Common myeloid progenitor, CD34-positive (primary cell): ENCODE results near the gene DARS2.

Source experiments
- CTCF ChIA-PET: fragments of 350-600 bp; sonication (Branson Sonifier 250); formaldehyde crosslinking; loops from one replicate; lab custom pipeline; 2021; ENCODE audit warnings: antibody characterized with exemption; lab: Charles Lee
- POLR2A ChIA-PET: fragments of 350-600 bp; sonication (Branson Sonifier 250); formaldehyde crosslinking; loops from one replicate; lab custom pipeline; 2021; ENCODE audit warnings: antibody characterized with exemption; lab: Charles Lee
- DNase-seq, 3 donors: peaks; one replicate each; pipeline versions ENCODE4 v3.0.0 to v3.0.0-alpha.2; 2013
- H3K27ac ChIP-seq, 2 experiments: 1 replicate in 1 of 2; 2 replicates in 1 of 2; pipeline ENCODE4 v1.7.0; 2013; ENCODE audit warnings: inconsistent platforms in 2 of 2, low read length in 2 of 2, mild to moderate bottlenecking in 2 of 2, low read depth in 1 of 2, moderate library complexity in 1 of 2; ENCODE audit not compliant: severe bottlenecking in 2 of 2, insufficient read depth in 1 of 2, poor library complexity in 1 of 2
- H3K27me3 ChIP-seq, 5 experiments: replicated peaks in 2 of 5; 1 replicate in 3 of 5; 2 replicates in 2 of 5; pipeline versions ENCODE4 v1.6.1 to v1.7.0; 2013; ENCODE audit warnings: low read length in 4 of 5, mild to moderate bottlenecking in 2 of 5, moderate library complexity in 2 of 5, inconsistent platforms in 1 of 5; ENCODE audit not compliant: insufficient read depth in 5 of 5, control insufficient read depth in 4 of 5
- H3K36me3 ChIP-seq, 4 experiments: 1 replicate in 2 of 4; 2 replicates in 2 of 4; pipeline versions ENCODE4 v1.6.1 to v1.7.0; 2013; ENCODE audit warnings: low read length in 3 of 4, control low read depth in 1 of 4, mild to moderate bottlenecking in 1 of 4; ENCODE audit not compliant: control insufficient read depth in 4 of 4, insufficient read depth in 4 of 4
- H3K4me1 ChIP-seq, 4 experiments: 1 replicate in 3 of 4; 2 replicates in 1 of 4; pipeline versions ENCODE4 v1.6.1 to v1.7.1; 2013; ENCODE audit warnings: low read length in 3 of 4, mild to moderate bottlenecking in 3 of 4, control low read depth in 1 of 4, inconsistent platforms in 1 of 4, moderate library complexity in 1 of 4; ENCODE audit not compliant: control insufficient read depth in 4 of 4, insufficient read depth in 4 of 4; ENCODE audit errors: control extremely low read depth in 1 of 4
- H3K4me3 ChIP-seq, 7 experiments: 1 replicate in 4 of 7; 2 replicates in 3 of 7; pipeline versions ENCODE4 v1.5.1 to v1.7.0; 2013; ENCODE audit warnings: mild to moderate bottlenecking in 7 of 7, low read length in 6 of 7, moderate library complexity in 6 of 7, inconsistent platforms in 2 of 7, low read depth in 2 of 7, control low read depth in 1 of 7; ENCODE audit not compliant: insufficient read depth in 4 of 7, control insufficient read depth in 1 of 7; ENCODE audit errors: extremely low read depth in 1 of 7
- H3K9me3 ChIP-seq, 5 experiments: 1 replicate in 4 of 5; 2 replicates in 1 of 5; pipeline versions ENCODE4 v1.6.1 to v1.7.1; 2013; ENCODE audit warnings: low read length in 4 of 5, mild to moderate bottlenecking in 2 of 5, inconsistent platforms in 1 of 5, low read depth in 1 of 5, moderate library complexity in 1 of 5; ENCODE audit not compliant: control insufficient read depth in 4 of 5, insufficient read depth in 2 of 5; ENCODE audit errors: control extremely low read depth in 1 of 5
- WGBS: methylation state at CpG from one replicate; pipeline ENCODE4 v1.1.5; 2013; ENCODE audit not compliant: insufficient coverage; 5-methylcytosine and 5-hydroxymethylcytosine counted together

DARS2 gene

DNA sequence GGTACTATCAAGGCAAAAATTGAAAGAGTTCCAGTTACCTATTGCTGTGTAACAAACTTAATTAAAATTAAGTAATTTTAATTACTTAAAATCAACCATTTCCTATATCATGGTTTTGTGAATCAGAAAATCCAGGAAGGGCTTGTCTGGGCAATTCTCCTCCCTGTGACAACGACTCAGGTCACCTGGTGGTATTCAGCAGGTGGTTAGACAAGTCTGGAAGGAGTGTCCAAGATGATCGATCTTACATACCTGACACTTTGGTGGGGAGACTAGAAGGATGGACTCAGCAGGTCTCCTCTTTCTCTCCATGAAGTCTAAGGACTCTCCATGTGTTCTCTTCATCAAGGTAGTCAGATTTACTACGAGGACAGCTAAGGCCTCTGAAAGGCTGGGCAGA, 69.7 kb downstream of the DARS2 start:
- no peaks in the 10 kb centered on the region for H3K27me3 ChIP-seq
- ChIA-PET POLR2A (no interaction called here), CTCF (no interaction called here)

DNA sequence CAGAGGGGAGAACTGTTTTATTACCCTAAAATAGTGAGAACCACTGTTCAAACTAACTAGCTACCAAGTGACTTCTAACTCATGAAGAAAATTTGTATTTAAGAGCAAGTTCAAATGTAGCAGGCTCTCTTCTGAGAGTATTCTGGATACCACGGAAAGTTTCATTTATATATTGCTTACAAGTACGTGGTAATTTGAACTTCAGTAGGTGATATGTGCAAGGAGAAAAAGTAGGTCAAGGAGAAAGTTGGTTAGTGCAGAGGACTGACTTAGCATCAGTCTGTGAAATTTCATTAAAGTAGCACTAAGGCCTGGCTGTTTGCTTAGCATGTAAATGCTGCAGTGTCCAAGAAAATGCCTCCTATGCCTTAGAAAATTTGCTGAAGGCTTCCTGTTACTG, 76.0 kb downstream of the DARS2 start:
- Histone ChIP-seq H3K27me3 (no peaks in the 10 kb centered on the region), H3K9me3 (no peaks in the 10 kb centered on the region), H3K27ac (no peak overlapping the region), H3K36me3 (no peaks in the 10 kb centered on the region), H3K4me1 (peaks cover 0 to 3% (median 2%) of the 10 kb centered on the region in 4 experiments), H3K4me3 (no peak overlapping the region)
- ChIA-PET CTCF (no interaction called here), POLR2A (no interaction called here)
- DNase-seq, result no peak
- 94% methylated on average over 2 of the region's 2 CpGs for whole genome bisulfite sequencing

More for the DNA sequence above, 69.7 kb downstream of the DARS2 start:
- no peaks in the 10 kb centered on the region for H3K9me3 ChIP-seq
- H3K36me3 ChIP-seq, result peaks cover 0 to 8% (median under 1%) of the 10 kb centered on the region in 4 experiments
- no peak overlapping the region for H3K4me3 ChIP-seq
- WGBS, result 100% methylated on average over 1 of the region's 3 CpGs
- DNase-seq, result no peak
- no peaks in the 10 kb centered on the region for H3K4me1 ChIP-seq
- H3K27ac ChIP-seq, result no peak overlapping the region

DNA sequence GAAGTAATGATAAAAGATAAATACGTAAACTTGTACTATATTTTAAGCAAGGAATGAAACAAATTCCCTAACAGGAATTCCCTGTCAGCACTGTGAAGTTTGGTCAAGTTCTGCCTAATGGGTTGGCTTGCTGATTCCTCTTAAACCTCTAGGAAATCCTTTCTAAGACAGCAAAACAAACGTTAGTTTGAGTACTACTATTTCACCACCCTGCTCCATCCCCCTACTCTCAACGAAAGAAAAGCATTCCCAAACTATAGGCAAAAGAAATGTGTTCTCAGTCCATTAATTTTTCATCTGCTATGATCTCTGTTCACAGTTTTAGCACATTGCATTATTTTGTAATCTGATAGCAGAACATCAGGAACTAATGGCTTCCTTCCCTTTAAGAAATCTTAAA, 76.5 kb downstream of the DARS2 start:
- no peaks in the 10 kb centered on the region for H3K9me3 ChIP-seq
- ChIA-PET POLR2A (no interaction called here), CTCF (no interaction called here)
- H3K27ac ChIP-seq, result no peak overlapping the region
- H3K36me3 ChIP-seq, result no peaks in the 10 kb centered on the region
- 34% methylated on average over 3 of the region's 3 CpGs for WGBS
- DNase-seq, result no peak
- H3K4me1 ChIP-seq, result peaks cover 0 to 3% (median 2%) of the 10 kb centered on the region in 4 experiments
- no peaks in the 10 kb centered on the region for H3K27me3 ChIP-seq
- H3K4me3 ChIP-seq, result no peak overlapping the region

DNA sequence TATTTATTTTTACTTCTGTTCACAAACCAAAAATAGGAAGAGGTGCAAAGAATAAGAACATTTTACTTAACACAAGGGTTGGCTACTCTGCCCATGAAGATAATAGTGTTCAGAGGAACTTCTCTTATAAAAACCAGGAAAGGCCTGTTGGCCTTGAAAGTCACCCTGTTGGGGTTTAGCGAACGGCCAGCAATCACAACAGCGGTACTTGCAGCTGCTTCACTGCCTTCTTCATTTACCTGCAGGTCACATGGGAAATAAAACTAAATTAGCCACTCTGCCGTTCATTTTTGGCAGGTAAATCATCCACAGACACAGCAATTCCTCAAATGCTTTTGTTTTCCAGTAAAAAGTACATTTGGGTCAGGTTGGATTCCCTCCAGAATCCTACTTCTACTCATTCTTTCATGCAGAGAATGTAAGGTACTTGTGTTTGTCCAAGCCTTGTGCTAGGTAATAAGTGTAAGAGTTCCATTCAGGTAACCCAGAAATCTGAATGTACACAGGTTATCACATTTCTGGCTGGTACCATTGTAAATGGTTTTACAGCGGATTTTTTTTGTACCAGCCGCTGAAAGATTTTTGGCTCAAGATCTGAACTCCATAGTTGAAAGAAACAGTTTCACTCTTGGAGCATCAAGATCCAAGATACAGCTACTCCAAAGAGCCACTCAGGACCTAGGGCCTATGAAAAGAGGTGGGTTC, 79.5 kb downstream of the DARS2 start:
- POLR2A ChIA-PET, result no interaction called here
- CTCF ChIA-PET, result interaction anchor here (0.9 kb wide), 1 partner anchor 12 kb away, joined by 3 read pairs; no protein-coding TSS in a partner anchor
- no peak overlapping the region for H3K4me3 ChIP-seq
- WGBS, result 97% methylated on average over 6 of the region's 6 CpGs
- H3K4me1 ChIP-seq, result peaks cover 0 to 3% (median 2%) of the 10 kb centered on the region in 4 experiments
- no peak for DNase-seq
- H3K27ac ChIP-seq, result no peak overlapping the region
- H3K36me3 ChIP-seq, result no peaks in the 10 kb centered on the region
- no peaks in the 10 kb centered on the region for H3K9me3 ChIP-seq
- H3K27me3 ChIP-seq, result no peaks in the 10 kb centered on the region
